ENCODE results near the gene RSF1.

GRCh38 chr11:77865805-77866204 is 45.3 kb upstream of the RSF1 start:
- TF ChIP-seq, protein P1, sequence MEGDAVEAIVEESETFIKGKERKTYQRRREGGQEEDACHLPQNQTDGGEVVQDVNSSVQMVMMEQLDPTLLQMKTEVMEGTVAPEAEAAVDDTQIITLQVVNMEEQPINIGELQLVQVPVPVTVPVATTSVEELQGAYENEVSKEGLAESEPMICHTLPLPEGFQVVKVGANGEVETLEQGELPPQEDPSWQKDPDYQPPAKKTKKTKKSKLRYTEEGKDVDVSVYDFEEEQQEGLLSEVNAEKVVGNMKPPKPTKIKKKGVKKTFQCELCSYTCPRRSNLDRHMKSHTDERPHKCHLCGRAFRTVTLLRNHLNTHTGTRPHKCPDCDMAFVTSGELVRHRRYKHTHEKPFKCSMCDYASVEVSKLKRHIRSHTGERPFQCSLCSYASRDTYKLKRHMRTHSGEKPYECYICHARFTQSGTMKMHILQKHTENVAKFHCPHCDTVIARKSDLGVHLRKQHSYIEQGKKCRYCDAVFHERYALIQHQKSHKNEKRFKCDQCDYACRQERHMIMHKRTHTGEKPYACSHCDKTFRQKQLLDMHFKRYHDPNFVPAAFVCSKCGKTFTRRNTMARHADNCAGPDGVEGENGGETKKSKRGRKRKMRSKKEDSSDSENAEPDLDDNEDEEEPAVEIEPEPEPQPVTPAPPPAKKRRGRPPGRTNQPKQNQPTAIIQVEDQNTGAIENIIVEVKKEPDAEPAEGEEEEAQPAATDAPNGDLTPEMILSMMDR (IDR thresholded peaks at IDR 0.05): no peak
- no peak for TF ChIP-seq POLR2A (IDR thresholded peaks at IDR 0.05)
